Astrocyte of the cerebellum (primary cell): ENCODE results near the gene FDCSP.

Source experiments
- DNase-seq: peaks from one replicate; pipeline ENCODE4 v3.0.0-alpha.2; 2011; ENCODE audit warnings: low read depth
- H3K4me3 ChIP-seq: 2 replicates; pipeline ENCODE4 v1.5.1; 2011; ENCODE audit warnings: mild to moderate bottlenecking, low read depth, low read length, moderate library complexity
- in situ Hi-C: cut with HindIII; loops from 2 replicates; pipeline ENCODE4 v1.10.0; 2017; ENCODE audit warnings: low sequenced_read_pairs
- TF ChIP-seq, protein P1 (sequence below): IDR thresholded peaks from 2 replicates; pipeline ENCODE4 v1.5.1; 2012; ENCODE audit warnings: low read length, low read depth, moderate library complexity, mild to moderate bottlenecking; ENCODE audit errors: missing control alignments

Gene FDCSP

DNA sequence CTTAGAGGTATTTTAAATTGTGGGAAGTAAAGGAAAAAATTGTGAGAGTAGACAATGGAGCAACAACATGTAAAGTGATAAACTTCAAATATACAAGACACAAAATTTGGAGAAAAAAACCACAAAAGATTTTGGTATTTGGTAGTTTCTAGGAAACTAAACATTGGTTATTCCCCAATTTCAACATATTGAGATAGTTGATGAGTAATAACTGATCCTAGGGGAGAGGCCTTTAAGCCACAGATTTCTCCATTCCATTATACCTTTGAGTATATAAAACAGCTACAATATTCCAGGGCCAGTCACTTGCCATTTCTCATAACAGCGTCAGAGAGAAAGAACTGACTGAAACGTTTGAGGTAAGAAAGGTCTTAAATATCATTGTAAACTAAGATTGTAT lies at the start of gene FDCSP:
FDCSP (plus strand) TSS at position 301 of the 400 bp plus-strand sequence. CDS start 5,071 bp downstream, outside the sequence.
- TF ChIP-seq, protein P1, sequence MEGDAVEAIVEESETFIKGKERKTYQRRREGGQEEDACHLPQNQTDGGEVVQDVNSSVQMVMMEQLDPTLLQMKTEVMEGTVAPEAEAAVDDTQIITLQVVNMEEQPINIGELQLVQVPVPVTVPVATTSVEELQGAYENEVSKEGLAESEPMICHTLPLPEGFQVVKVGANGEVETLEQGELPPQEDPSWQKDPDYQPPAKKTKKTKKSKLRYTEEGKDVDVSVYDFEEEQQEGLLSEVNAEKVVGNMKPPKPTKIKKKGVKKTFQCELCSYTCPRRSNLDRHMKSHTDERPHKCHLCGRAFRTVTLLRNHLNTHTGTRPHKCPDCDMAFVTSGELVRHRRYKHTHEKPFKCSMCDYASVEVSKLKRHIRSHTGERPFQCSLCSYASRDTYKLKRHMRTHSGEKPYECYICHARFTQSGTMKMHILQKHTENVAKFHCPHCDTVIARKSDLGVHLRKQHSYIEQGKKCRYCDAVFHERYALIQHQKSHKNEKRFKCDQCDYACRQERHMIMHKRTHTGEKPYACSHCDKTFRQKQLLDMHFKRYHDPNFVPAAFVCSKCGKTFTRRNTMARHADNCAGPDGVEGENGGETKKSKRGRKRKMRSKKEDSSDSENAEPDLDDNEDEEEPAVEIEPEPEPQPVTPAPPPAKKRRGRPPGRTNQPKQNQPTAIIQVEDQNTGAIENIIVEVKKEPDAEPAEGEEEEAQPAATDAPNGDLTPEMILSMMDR = no peak
- DNase-seq = no peak
- H3K4me3 ChIP-seq = no peak within 1 kb of the TSS
- in situ Hi-C loops = no loop called here

DNA sequence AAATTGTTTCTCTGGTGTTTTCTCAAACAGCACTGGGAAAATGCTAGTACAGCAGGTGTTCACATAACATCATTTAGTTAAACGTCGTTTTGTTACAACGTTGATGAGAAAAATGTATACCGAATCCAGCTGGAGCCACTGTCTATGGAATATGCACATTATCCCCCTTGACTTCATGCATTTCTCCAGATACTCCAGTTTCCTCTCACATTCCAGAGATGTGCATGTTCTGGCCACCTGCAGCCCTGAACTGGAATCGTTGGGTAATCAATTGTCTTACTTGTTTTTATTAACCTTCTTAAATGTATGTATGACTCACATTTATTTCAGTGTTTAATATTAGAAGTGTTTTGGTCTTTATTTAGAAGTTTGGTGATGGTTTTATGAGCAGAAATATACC lies 48.8 kb upstream of the FDCSP start:
- TF ChIP-seq, protein P1 = no peak
- in situ Hi-C loops = no loop called here
- no peak for DNase-seq
- no peak overlapping the region for H3K4me3 ChIP-seq

DNA sequence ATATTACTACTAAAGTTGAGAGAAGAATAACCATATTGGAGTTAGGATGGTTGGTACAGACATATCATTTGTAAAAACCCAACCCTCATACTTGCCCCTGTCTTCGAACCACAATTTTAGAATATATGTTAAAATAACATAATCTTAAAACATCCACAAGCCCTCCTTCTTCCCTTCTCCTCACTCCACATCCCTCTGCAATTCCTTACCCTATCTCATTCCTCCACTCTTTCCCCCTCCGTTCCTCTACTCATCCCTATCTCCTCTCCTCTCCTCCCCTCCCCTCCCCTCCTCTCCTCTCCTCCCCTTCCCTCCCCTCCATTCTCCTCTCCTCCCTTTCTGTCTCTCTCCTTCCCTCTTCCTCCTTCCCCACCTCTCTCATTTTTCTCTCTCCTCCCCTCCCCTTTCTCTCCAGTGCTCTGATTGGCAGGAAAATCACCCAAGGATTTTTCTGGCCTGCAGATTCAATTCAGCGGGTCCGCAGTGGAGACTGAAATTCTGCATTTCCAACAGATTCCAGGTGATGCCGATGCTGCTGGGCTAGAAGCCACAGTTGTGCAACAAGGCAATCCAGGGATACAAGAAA lies 47.8 kb upstream of the FDCSP start:
- in situ Hi-C loops = no loop called here

DNA sequence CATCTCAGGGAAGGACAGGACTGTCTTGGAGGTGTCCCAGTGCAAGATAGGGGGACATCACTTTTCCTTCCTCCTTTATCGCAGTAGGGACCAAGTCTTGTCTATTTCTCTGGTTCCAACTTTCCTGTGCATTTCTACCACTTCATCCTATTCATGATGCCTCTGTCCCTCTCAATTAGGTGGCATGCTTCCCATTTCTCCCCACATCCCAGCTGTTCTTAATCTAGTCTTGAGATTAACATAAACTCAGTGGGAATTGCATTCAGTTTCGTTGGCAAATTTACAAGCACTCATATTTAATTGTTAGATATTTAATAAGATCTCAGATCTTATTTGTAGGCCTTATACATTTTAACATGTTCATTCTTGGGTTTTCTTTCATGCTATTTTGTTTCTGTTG lies 46.1 kb upstream of the FDCSP start:
- TF ChIP-seq, protein P1 = no peak
- DNase-seq = no peak
- H3K4me3 ChIP-seq = no peak overlapping the region
- in situ Hi-C loops = no loop called here

More for the DNA sequence above, 47.8 kb upstream of the FDCSP start:
- DNase-seq = no peak
- TF ChIP-seq, protein P1 = no peak
- H3K4me3 ChIP-seq = no peak overlapping the region

DNA sequence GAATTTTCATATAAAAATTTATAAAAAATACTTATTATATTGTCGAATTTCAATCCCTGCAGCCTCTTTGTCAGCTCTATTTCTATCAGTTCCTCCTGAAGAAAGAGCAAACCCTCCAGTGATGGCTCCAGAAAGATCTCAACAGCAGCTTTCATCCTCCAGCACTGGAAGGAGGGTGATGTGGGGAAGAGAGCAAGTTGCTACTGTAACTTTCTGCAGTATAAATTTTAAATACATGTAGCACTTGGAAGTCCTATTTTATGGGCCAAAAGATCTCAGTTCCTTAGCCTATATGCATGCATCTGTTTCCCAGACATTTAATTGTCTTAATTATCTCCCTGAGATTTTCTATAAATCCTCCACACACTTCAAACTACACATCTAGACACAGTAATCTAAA lies 44.1 kb upstream of the FDCSP start:
- in situ Hi-C loops = no loop called here
- no peak for DNase-seq
- TF ChIP-seq, protein P1 = no peak
- H3K4me3 ChIP-seq = no peak overlapping the region

DNA sequence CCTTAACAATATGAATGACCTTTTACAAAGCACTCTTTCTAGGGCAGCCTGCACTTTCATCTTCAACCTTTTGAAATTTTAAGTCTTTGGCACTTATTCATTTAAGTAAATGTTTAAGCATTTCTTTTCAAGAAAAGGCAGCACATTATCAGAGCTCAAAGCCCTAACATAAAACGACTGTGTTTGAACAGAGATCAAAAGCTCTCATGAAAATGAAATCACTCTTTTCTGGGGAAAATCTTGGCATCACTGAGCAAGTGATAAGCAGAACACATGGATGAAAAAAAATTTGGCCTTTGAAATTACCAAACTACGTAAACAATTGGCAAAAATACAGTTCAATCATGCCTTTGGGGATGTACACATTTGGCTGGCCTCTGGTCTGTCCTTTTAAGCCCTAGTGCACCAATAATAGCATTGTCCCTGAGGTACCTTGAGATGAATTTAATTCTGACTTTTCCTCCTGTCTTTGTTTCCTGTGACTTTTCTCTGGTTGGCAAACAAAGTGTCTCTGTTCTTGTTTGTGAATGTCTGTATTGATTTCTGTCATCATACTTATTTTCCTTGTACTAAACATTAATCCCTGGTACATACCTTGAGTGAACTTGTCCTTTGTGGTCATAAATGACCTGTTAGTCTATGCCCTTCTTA lies 43.3 kb upstream of the FDCSP start:
- no peak overlapping the region for H3K4me3 ChIP-seq
- no peak for DNase-seq
- TF ChIP-seq, protein P1 = no peak
- in situ Hi-C loops = no loop called here
